ENCODE measurements around the gene ARID5B.

ARID5B gene

DNA sequence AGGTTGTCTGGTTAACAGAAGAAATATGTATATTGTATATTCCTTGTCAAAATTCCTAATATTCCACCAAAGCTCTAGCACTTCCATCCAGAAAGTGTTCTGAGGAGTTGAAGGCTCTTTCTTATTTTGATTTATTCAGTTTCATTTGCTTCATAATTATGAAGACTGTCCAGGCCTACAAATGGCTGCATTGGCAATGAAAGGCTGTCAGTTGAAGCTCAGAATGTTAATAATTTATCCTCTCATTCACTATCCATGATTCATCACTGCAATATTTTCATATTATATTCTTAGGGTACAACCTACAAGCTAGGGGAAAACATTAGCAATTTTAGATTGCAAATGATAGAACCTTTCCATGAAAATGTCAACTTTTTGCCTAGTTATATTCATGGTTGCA lies 57.3 kb downstream of the ARID5B start:
- Histone ChIP-seq H2BK120ac (ENCODE audit: low read depth, low read length) (no peak overlapping the region), H2BK12ac (ENCODE audit: low read length) (no peak overlapping the region), H2BK15ac (ENCODE audit: low read length) (no peak overlapping the region), H3K18ac (ENCODE audit: low read length) (no peak overlapping the region), H2BK5ac (ENCODE audit: low read length) (no peak overlapping the region), H3K9ac (ENCODE audit: low read depth, low read length, poor library complexity) (no peak overlapping the region), H3K9me3 (replicated peaks in 1 of 2; ENCODE audit: control insufficient read depth in 2 of 2, insufficient read depth in 1 of 2, low read depth in 1 of 2, low read length in 2 of 2) (no peaks in the 10 kb centered on the region), H3K27ac (replicated peaks; ENCODE audit: low read length) (no peak overlapping the region), H3K4me2 (ENCODE audit: insufficient read depth, low read length, poor library complexity, severe bottlenecking) (no peak overlapping the region), H3K14ac (ENCODE audit: low read length) (no peak overlapping the region), H3K4me1 (ENCODE audit: control insufficient read depth in 2 of 2, insufficient read depth in 1 of 2, low read depth in 1 of 2, low read length in 2 of 2) (no peaks in the 10 kb centered on the region), H3K23ac (ENCODE audit: low read depth, low read length, poor library complexity) (no peak overlapping the region), H4K91ac (ENCODE audit: low read depth, low read length, poor library complexity) (no peak overlapping the region), H3K4me3 (ENCODE audit: low read length in 2 of 2) (no peak overlapping the region), H3K79me1 (ENCODE audit: low read depth, low read length) (no peaks in the 10 kb centered on the region), H3K4ac (ENCODE audit: low read length) (no peak overlapping the region), H3K27me3 (ENCODE audit: control insufficient read depth in 3 of 3, insufficient read depth in 3 of 3, low read depth in 1 of 3, low read length in 3 of 3) (no peaks in the 10 kb centered on the region), H2AFZ (ENCODE audit: low read length) (no peak overlapping the region), H4K8ac (ENCODE audit: low read depth, low read length) (no peak overlapping the region), H3K36me3 (replicated peaks in 1 of 2; ENCODE audit: control insufficient read depth in 2 of 2, insufficient read depth in 2 of 2, low read length in 2 of 2) (no peaks in the 10 kb centered on the region), H2AK5ac (ENCODE audit: low read depth, low read length) (no peak overlapping the region)
- no peak for DNase-seq (ENCODE audit: low spot score)

DNA sequence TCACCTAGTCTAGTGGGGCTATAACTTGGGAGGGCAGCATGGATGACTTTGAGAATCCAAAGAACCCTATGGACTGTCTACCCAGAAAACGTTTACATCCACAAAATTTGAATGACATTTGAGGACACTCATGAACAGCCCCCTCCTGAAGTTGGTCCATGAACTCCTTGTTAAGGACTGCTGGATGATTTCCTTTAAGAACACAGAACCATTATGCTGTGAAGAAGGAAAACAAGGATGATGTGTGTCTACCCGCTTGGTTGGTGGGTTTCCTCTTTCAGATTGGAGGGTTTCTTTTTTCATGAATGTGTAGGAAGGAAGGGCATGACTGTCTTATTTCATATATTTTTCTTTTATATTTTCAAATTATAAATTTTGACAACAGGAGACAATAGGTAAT lies 58.3 kb downstream of the ARID5B start:
- no peak for DNase-seq (ENCODE audit: low spot score)
- Histone ChIP-seq H3K4me1 (ENCODE audit: control insufficient read depth in 2 of 2, insufficient read depth in 1 of 2, low read depth in 1 of 2, low read length in 2 of 2) (no peaks in the 10 kb centered on the region), H3K9me3 (replicated peaks in 1 of 2; ENCODE audit: control insufficient read depth in 2 of 2, insufficient read depth in 1 of 2, low read depth in 1 of 2, low read length in 2 of 2) (no peaks in the 10 kb centered on the region), H3K27me3 (ENCODE audit: control insufficient read depth in 3 of 3, insufficient read depth in 3 of 3, low read depth in 1 of 3, low read length in 3 of 3) (no peaks in the 10 kb centered on the region), H3K4ac (ENCODE audit: low read length) (no peak overlapping the region), H2BK15ac (ENCODE audit: low read length) (no peak overlapping the region), H3K27ac (replicated peaks; ENCODE audit: low read length) (no peak overlapping the region), H2AK5ac (ENCODE audit: low read depth, low read length) (no peak overlapping the region), H2AFZ (ENCODE audit: low read length) (no peak overlapping the region), H3K23ac (ENCODE audit: low read depth, low read length, poor library complexity) (no peak overlapping the region), H3K4me3 (ENCODE audit: low read length in 2 of 2) (no peak overlapping the region), H3K79me1 (ENCODE audit: low read depth, low read length) (no peaks in the 10 kb centered on the region), H2BK120ac (ENCODE audit: low read depth, low read length) (no peak overlapping the region), H4K8ac (ENCODE audit: low read depth, low read length) (no peak overlapping the region), H3K4me2 (ENCODE audit: insufficient read depth, low read length, poor library complexity, severe bottlenecking) (no peak overlapping the region), H4K91ac (ENCODE audit: low read depth, low read length, poor library complexity) (no peak overlapping the region), H2BK5ac (ENCODE audit: low read length) (no peak overlapping the region), H2BK12ac (ENCODE audit: low read length) (no peak overlapping the region), H3K36me3 (replicated peaks in 1 of 2; ENCODE audit: control insufficient read depth in 2 of 2, insufficient read depth in 2 of 2, low read length in 2 of 2) (no peaks in the 10 kb centered on the region), H3K14ac (ENCODE audit: low read length) (no peak overlapping the region), H3K18ac (ENCODE audit: low read length) (no peak overlapping the region), H3K9ac (ENCODE audit: low read depth, low read length, poor library complexity) (no peak overlapping the region)
- no CpG with 5 or more reads among the region's 2 CpGs for WGBS, 2 donors (ENCODE audit: extremely low coverage in 2 of 2, insufficient read length in 2 of 2, insufficient replicate concordance in 1 of 2)

DNA sequence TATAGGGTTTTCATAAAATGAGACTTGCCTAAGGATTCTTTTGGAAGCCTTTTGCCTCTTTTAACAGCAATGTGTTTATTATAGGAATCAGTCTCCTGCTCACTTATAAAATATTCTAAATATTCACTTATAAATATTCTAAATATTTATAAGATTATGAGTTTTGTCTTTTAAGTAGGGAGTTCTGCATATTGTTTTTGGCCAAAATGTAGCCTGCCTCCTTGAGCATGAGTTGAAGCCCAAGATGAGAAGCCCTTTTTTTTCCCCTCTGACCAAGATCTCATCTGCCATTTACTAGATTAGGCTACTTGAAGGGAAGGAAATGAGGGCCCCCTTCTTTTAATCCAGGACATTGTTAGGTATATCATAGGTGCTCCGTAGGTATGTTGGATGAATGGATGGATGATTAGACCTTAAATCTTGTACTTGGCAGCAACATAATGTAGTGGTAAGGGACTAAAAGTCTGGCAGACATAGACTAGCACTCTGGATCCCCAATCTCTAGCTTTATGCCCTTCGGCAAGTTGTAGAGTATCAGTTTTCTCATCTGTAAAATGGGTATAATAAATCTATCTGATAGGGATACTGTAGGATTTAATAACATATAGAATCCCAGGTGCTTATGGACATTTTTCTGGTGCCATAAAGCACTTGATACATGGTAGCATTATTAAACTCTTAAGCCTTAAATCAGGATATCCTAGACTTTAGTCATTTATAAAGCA lies 59.1 kb downstream of the ARID5B start:
- no CpG with 5 or more reads among the region's 2 CpGs for WGBS, 2 donors (ENCODE audit: extremely low coverage in 2 of 2, insufficient read length in 2 of 2, insufficient replicate concordance in 1 of 2)
- no peak overlapping the region for H3K4ac ChIP-seq (ENCODE audit: low read length)
- H4K8ac ChIP-seq (ENCODE audit: low read depth, low read length), result no peak overlapping the region
- no peaks in the 10 kb centered on the region for H3K36me3 ChIP-seq (replicated peaks in 1 of 2; ENCODE audit: control insufficient read depth in 2 of 2, insufficient read depth in 2 of 2, low read length in 2 of 2)
- no peaks in the 10 kb centered on the region for H3K79me1 ChIP-seq (ENCODE audit: low read depth, low read length)
- no peak overlapping the region for H2AFZ ChIP-seq (ENCODE audit: low read length)
- no peak overlapping the region for H3K23ac ChIP-seq (ENCODE audit: low read depth, low read length, poor library complexity)
- no peak overlapping the region for H3K27ac ChIP-seq (replicated peaks; ENCODE audit: low read length)
- H2BK5ac ChIP-seq (ENCODE audit: low read length), result no peak overlapping the region
- H2AK5ac ChIP-seq (ENCODE audit: low read depth, low read length), result no peak overlapping the region
- H2BK12ac ChIP-seq (ENCODE audit: low read length), result no peak overlapping the region
- no peak overlapping the region for H4K91ac ChIP-seq (ENCODE audit: low read depth, low read length, poor library complexity)
- no peak overlapping the region for H2BK15ac ChIP-seq (ENCODE audit: low read length)
- no peaks in the 10 kb centered on the region for H3K4me1 ChIP-seq (ENCODE audit: control insufficient read depth in 2 of 2, insufficient read depth in 1 of 2, low read depth in 1 of 2, low read length in 2 of 2)
- no peak overlapping the region for H3K14ac ChIP-seq (ENCODE audit: low read length)
- H3K27me3 ChIP-seq (ENCODE audit: control insufficient read depth in 3 of 3, insufficient read depth in 3 of 3, low read depth in 1 of 3, low read length in 3 of 3), result no peaks in the 10 kb centered on the region
- no peak overlapping the region for H3K18ac ChIP-seq (ENCODE audit: low read length)
- no peak overlapping the region for H3K4me3 ChIP-seq (ENCODE audit: low read length in 2 of 2)
- H3K9ac ChIP-seq (ENCODE audit: low read depth, low read length, poor library complexity), result no peak overlapping the region
- no peak overlapping the region for H3K4me2 ChIP-seq (ENCODE audit: insufficient read depth, low read length, poor library complexity, severe bottlenecking)
- no peaks in the 10 kb centered on the region for H3K9me3 ChIP-seq (replicated peaks in 1 of 2; ENCODE audit: control insufficient read depth in 2 of 2, insufficient read depth in 1 of 2, low read depth in 1 of 2, low read length in 2 of 2)
- H2BK120ac ChIP-seq (ENCODE audit: low read depth, low read length), result no peak overlapping the region
- no peak for DNase-seq (ENCODE audit: low spot score)

DNA sequence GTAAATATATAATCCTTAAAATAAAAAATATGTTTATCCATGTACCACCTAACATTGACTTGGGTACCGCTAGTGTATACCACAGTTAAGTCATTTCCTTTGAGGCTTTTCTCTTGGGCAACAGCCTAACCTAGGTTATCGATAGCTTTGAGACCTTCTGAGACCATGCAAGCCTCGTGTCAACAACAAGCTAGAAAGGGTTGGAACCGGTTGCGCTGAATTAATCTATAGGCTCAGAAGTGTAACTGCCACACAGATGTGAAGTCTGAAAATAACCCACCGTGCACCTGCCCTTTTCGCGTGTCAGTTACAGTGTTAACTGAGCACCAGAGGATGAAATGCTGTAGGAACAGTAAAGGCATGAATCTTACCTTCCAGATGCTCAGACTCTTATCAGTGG lies 59.8 kb downstream of the ARID5B start:
- Histone ChIP-seq H2BK12ac (ENCODE audit: low read length) (no peak overlapping the region), H3K9ac (ENCODE audit: low read depth, low read length, poor library complexity) (no peak overlapping the region), H2BK15ac (ENCODE audit: low read length) (no peak overlapping the region), H2BK5ac (ENCODE audit: low read length) (no peak overlapping the region), H3K4ac (ENCODE audit: low read length) (no peak overlapping the region), H2AK5ac (ENCODE audit: low read depth, low read length) (no peak overlapping the region), H3K23ac (ENCODE audit: low read depth, low read length, poor library complexity) (no peak overlapping the region), H3K4me2 (ENCODE audit: insufficient read depth, low read length, poor library complexity, severe bottlenecking) (no peak overlapping the region), H3K14ac (ENCODE audit: low read length) (no peak overlapping the region), H3K36me3 (replicated peaks in 1 of 2; ENCODE audit: control insufficient read depth in 2 of 2, insufficient read depth in 2 of 2, low read length in 2 of 2) (no peaks in the 10 kb centered on the region), H4K91ac (ENCODE audit: low read depth, low read length, poor library complexity) (no peak overlapping the region), H2AFZ (ENCODE audit: low read length) (no peak overlapping the region), H3K27me3 (ENCODE audit: control insufficient read depth in 3 of 3, insufficient read depth in 3 of 3, low read depth in 1 of 3, low read length in 3 of 3) (no peaks in the 10 kb centered on the region), H2BK120ac (ENCODE audit: low read depth, low read length) (no peak overlapping the region), H3K4me1 (ENCODE audit: control insufficient read depth in 2 of 2, insufficient read depth in 1 of 2, low read depth in 1 of 2, low read length in 2 of 2) (no peaks in the 10 kb centered on the region), H3K27ac (replicated peaks; ENCODE audit: low read length) (no peak overlapping the region), H3K79me1 (ENCODE audit: low read depth, low read length) (no peaks in the 10 kb centered on the region), H4K8ac (ENCODE audit: low read depth, low read length) (no peak overlapping the region), H3K4me3 (ENCODE audit: low read length in 2 of 2) (no peak overlapping the region), H3K9me3 (replicated peaks in 1 of 2; ENCODE audit: control insufficient read depth in 2 of 2, insufficient read depth in 1 of 2, low read depth in 1 of 2, low read length in 2 of 2) (no peaks in the 10 kb centered on the region), H3K18ac (ENCODE audit: low read length) (no peak overlapping the region)
- WGBS, 2 donors (ENCODE audit: extremely low coverage in 2 of 2, insufficient read length in 2 of 2, insufficient replicate concordance in 1 of 2), result no CpG with 5 or more reads among the region's 8 CpGs
- DNase-seq (ENCODE audit: low spot score), result no peak
